K562 (cell line): ENCODE measurements around the gene HSD17B1. TPM values are rescaled to one million over a fixed set of nuclear protein-coding genes. Genes with fewer than 3 reads are reported as not detected.
A peak's percentile ranks its signal among the peaks of the same experiment; 100 is the strongest.

Source experiments
- ATAC-seq: fragments of 200-7000 bp; cut with Tn5 transposase; 3 replicates; pipeline ENCODE4 v1.9.1; 2020; ENCODE audit warnings: moderate library complexity
- BruUV-seq: library from RNA; stranded (reverse); fragments of 400-500 nt; replicated peaks from 2 replicates; lab custom pipeline; 2021; lab: Mats Ljungman, UMichigan
- CTCF ChIA-PET: fragments of 300-600 bp; formaldehyde crosslinking; extraction: SDS; loops from one replicate; lab custom pipeline; 2021; ENCODE audit warnings: low intra/inter-chr PET ratio; lab: Yijun Ruan, JAX
- POLR2A ChIA-PET: fragments of 300-600, 350-650 bp; sonication (Branson Sonifier 250); formaldehyde crosslinking; extraction: SDS; loops from one replicate; lab custom pipeline; 2021; ENCODE audit warnings: antibody characterized with exemption, inconsistent platforms; lab: Yijun Ruan, JAX
- DNase-seq, 4 experiments: peaks; one replicate each; pipeline versions ENCODE4 v3.0.0 to v3.0.0-alpha.2; 2011 to 2018; ENCODE audit warnings: low spot score in 3 of 4, mixed read lengths in 3 of 4; ENCODE audit errors: extremely low read depth in 1 of 4
- FAIRE-seq: peaks from 2 replicates; lab custom pipeline; 2011; peaks lifted over from hg19 to GRCh38; lab: Jason Lieb, UNC
- H2AFZ ChIP-seq: 2 replicates; pipeline ENCODE4 v1.6.0; 2011; ENCODE audit warnings: low read depth, low read length, control low read depth, inconsistent platforms
- H3K27ac ChIP-seq: fragments of 200-600 bp; 3 replicates; pipeline ENCODE4 v1.8.0; 2011; ENCODE audit warnings: low read depth, mild to moderate bottlenecking, control low read depth, inconsistent platforms, low read length, moderate library complexity, mixed read lengths; ENCODE audit errors: extremely low read depth
- H3K27me3 ChIP-seq, 2 experiments: fragments of 300-600 bp in 1 of 2; 2 replicates in 1 of 2; 3 replicates in 1 of 2; pipeline versions ENCODE4 v1.6.0 to v1.8.0; 2011; ENCODE audit warnings: inconsistent platforms in 2 of 2, low read length in 2 of 2, mild to moderate bottlenecking in 1 of 2, mixed read lengths in 1 of 2, moderate library complexity in 1 of 2; ENCODE audit not compliant: control insufficient read depth in 2 of 2, insufficient read depth in 2 of 2
- H3K36me3 ChIP-seq: fragments of 300-600 bp; 3 replicates; pipeline ENCODE4 v1.8.0; 2011; ENCODE audit warnings: mild to moderate bottlenecking, low read length, inconsistent platforms; ENCODE audit not compliant: control insufficient read depth, insufficient read depth
- H3K4me1 ChIP-seq, 2 experiments: fragments of 200-600 bp in 1 of 2; replicated peaks in 1 of 2; 2 replicates in 1 of 2; 3 replicates in 1 of 2; pipeline versions ENCODE4 v1.5.1 to v1.8.0; 2011; ENCODE audit warnings: inconsistent platforms in 2 of 2, low read length in 2 of 2, mild to moderate bottlenecking in 1 of 2, mixed read lengths in 1 of 2, moderate library complexity in 1 of 2; ENCODE audit not compliant: control insufficient read depth in 2 of 2, insufficient read depth in 2 of 2
- H3K4me2 ChIP-seq: 2 replicates; pipeline ENCODE4 v1.6.1; 2011; ENCODE audit warnings: low read length, control low read depth, inconsistent platforms, mixed read lengths; ENCODE audit not compliant: insufficient read depth
- H3K4me3 ChIP-seq: fragments of 200-600 bp; sonication (generic), shearing (Covaris generic); 2 replicates; pipeline ENCODE4 v1.5.1; 2016; ENCODE audit warnings: control low read depth, inconsistent platforms
- H3K79me2 ChIP-seq: fragments of 200-600 bp; 3 replicates; pipeline ENCODE4 v1.8.0; 2011; ENCODE audit warnings: low read length, inconsistent platforms; ENCODE audit not compliant: control insufficient read depth, insufficient read depth
- H3K9ac ChIP-seq, 2 experiments: 2 replicates each; pipeline versions ENCODE4 v1.6.0 to v1.6.1; 2011; ENCODE audit warnings: low read depth in 2 of 2, low read length in 2 of 2, control low read depth in 1 of 2, inconsistent platforms in 1 of 2, mild to moderate bottlenecking in 1 of 2, mixed read lengths in 1 of 2; ENCODE audit not compliant: insufficient read depth in 1 of 2
- H3K9me1 ChIP-seq: one replicate; pipeline ENCODE4 v1.6.0; 2011; ENCODE audit warnings: inconsistent platforms, mild to moderate bottlenecking, low read length, moderate library complexity; ENCODE audit not compliant: control insufficient read depth, insufficient read depth
- H3K9me3 ChIP-seq: replicated peaks from 2 replicates; pipeline ENCODE4 v1.5.1; 2011; ENCODE audit warnings: low read depth, low read length, inconsistent platforms; ENCODE audit not compliant: control insufficient read depth, insufficient read depth
- H4K20me1 ChIP-seq: replicated peaks from 2 replicates; pipeline ENCODE4 v1.6.1; 2011; ENCODE audit warnings: low read length, inconsistent platforms, mixed read lengths; ENCODE audit not compliant: control insufficient read depth, insufficient read depth
- ARNT ChIP-seq, 2 experiments: fragments of 450-650 bp; IDR thresholded peaks; 2 replicates each; pipeline ENCODE4 v1.6.1; 2016; ENCODE audit warnings: mild to moderate bottlenecking in 1 of 2
- BCL6 ChIP-seq: fragments of 250-450 bp; sonication (Bioruptor Pico); IDR thresholded peaks from 2 replicates; pipeline ENCODE4 v1.4.0; 2020
- DACH1 ChIP-seq: fragments of 450-650 bp; IDR thresholded peaks from 2 replicates; pipeline ENCODE4 v1.6.1; 2018; ENCODE audit not compliant: partially characterized antibody
- HNRNPL ChIP-seq: fragments of 200-400 bp; formaldehyde crosslinking; IDR thresholded peaks from 2 replicates; pipeline ENCODE4 v1.6.1; 2017; ENCODE audit warnings: low read depth, mild to moderate bottlenecking, low read length
- HNRNPLL ChIP-seq: fragments of 200-400 bp; formaldehyde crosslinking; IDR thresholded peaks from 2 replicates; pipeline ENCODE4 v1.6.1; 2017; ENCODE audit warnings: low read length, low read depth, mild to moderate bottlenecking; ENCODE audit not compliant: poor library complexity, severe bottlenecking
- MXI1 ChIP-seq: IDR thresholded peaks from 2 replicates; pipeline ENCODE4 v1.6.1; 2011; ENCODE audit warnings: low read depth, mild to moderate bottlenecking, improper control_type of control experiment, low read length
- PURB ChIP-seq: sonication (generic); formaldehyde crosslinking; IDR thresholded peaks from 2 replicates; pipeline ENCODE4 v1.9.0; 2021; ENCODE audit warnings: low read depth, mild to moderate bottlenecking, missing genetic modification reagents
- TGIF2 ChIP-seq: sonication (generic); formaldehyde crosslinking; IDR thresholded peaks from 2 replicates; pipeline ENCODE4 v1.8.1; 2022; ENCODE audit warnings: mild to moderate bottlenecking, missing genetic modification reagents, moderate library complexity
- TRIM25 ChIP-seq: fragments of 450-650 bp; IDR thresholded peaks from 2 replicates; pipeline ENCODE4 v1.7.0; 2016; ENCODE audit warnings: borderline replicate concordance
- TRIM28 ChIP-seq: fragments of 450-650 bp; IDR thresholded peaks from 2 replicates; pipeline ENCODE4 v1.6.1; 2017
- ZNF174 ChIP-seq: fragments of 250-450 bp; sonication (Bioruptor Pico); IDR thresholded peaks from 2 replicates; pipeline ENCODE4 v1.4.0; 2020; ENCODE audit warnings: mild to moderate bottlenecking
- ZNF586 ChIP-seq: fragments of 450-650 bp; formaldehyde crosslinking; conservative IDR thresholded peaks from 2 replicates; pipeline ENCODE4 v1.4.0; 2020; ENCODE audit warnings: mild to moderate bottlenecking, moderate library complexity
- ZNF77 ChIP-seq: fragments of 250-450 bp; sonication (Bioruptor Pico); IDR thresholded peaks from 2 replicates; pipeline ENCODE4 v1.5.0; 2020
- WGBS: fragments of 100-300 bp; shearing (Covaris generic); methylation state at CpG from one replicate; pipeline ENCODE4 v1.1.6; 2016; ENCODE audit warnings: low coverage, mixed read lengths; ENCODE audit not compliant: insufficient coverage; ENCODE audit errors: missing lambda C conversion rate; 5-methylcytosine and 5-hydroxymethylcytosine counted together
- in situ Hi-C: fragments of 300-500 bp; cut with MboI; formaldehyde crosslinking; loops from 4 replicates; pipeline ENCODE4 v1.15.0; 2018; ENCODE audit warnings: inconsistent platforms, mixed read lengths
- intact Hi-C: fragments of 100-400 bp; cut with micrococcal nuclease; formaldehyde crosslinking; loops from 2 replicates; pipeline ENCODE4 v1.14.2; 2022
- polyA plus RNA-seq, 8 experiments: library from polyadenylated mRNA; depleted of rRNA in 4 of 8; stranded (reverse) in 5 of 8; unstranded in 3 of 8; fragments of >200 nt; fragmentation: Nextera tagmentation in 2 of 8; fragmentation: Illumina TruSeq in 1 of 8; extraction: Ambion mirVana in 2 of 8; extraction: Trizol in 1 of 8; gene quantifications; 2 replicates each; pipeline versions ENCODE4 v1.2.1 to v1.2.3, GENCODE V29; 2011 to 2014; ENCODE audit warnings: inconsistent platforms in 1 of 8, missing spikeins in 1 of 8
- total RNA-seq, 7 experiments: library from RNA; depleted of rRNA in 6 of 7; stranded (reverse); fragments of >200 nt in 6 of 7; fragmentation: Illumina TruSeq in 2 of 7; extraction: Trizol in 2 of 7; gene quantifications; 2 replicates each; pipeline versions ENCODE4 v1.2.1 to v1.2.3, GENCODE V29; 2011 to 2021; ENCODE audit warnings: low replicate concordance in 1 of 7
- TF ChIP-seq, protein P1 (sequence below): sonication (generic); formaldehyde crosslinking; IDR thresholded peaks from 2 replicates; pipeline ENCODE4 v1.8.1; 2022; ENCODE audit warnings: missing genetic modification reagents

The HSD17B1 gene
- total and polyA plus RNA-seq, 9 of the 15 experiments (the other 6 are each of a cell fraction or from before 2014, with no cell fraction given) = 0.55 to 21.1 (median 3.6) TPM

- peak overlapping the region in 1 of 2 experiments; percentile 29; a peak in 1 of 4 replicates for H3K9ac ChIP-seq
- no peak overlapping the region for H2AFZ ChIP-seq
- intact Hi-C loops (loop anchor here (5.0 kb wide), 4 partner anchors 43 to 193 kb away; no protein-coding TSS in a partner anchor), in situ Hi-C loops (no loop called here)
- peak in 1 of 4 experiments; percentile 12 for DNase-seq
- peak overlapping the region; percentile 17; the same call in 1 of the 3 replicates for H3K27ac ChIP-seq
- no peak for ATAC-seq
- peaks cover 42 to 44% of the 10 kb centered on the region in 2 experiments for H3K4me1 ChIP-seq
- H3K79me2 ChIP-seq = peaks cover 11% of the 10 kb centered on the region; the same call in 1 of the 3 replicates
- H3K4me3 ChIP-seq = no peak overlapping the region
- no peak overlapping the region for H3K4me2 ChIP-seq
- ChIA-PET CTCF (no interaction called here), POLR2A (interaction anchor here (0.6 to 1.1 kb wide), 8 partner anchors 8 to 802 kb away, joined by 3 to 6 read pairs (median 3); no protein-coding TSS in a partner anchor)
- no TSS peak for BruUV-seq
- TF ChIP-seq MXI1 = no peak
- TF ChIP-seq TGIF2 (CRISPR knock-in tag) = no peak
- TF ChIP-seq, protein P1, sequence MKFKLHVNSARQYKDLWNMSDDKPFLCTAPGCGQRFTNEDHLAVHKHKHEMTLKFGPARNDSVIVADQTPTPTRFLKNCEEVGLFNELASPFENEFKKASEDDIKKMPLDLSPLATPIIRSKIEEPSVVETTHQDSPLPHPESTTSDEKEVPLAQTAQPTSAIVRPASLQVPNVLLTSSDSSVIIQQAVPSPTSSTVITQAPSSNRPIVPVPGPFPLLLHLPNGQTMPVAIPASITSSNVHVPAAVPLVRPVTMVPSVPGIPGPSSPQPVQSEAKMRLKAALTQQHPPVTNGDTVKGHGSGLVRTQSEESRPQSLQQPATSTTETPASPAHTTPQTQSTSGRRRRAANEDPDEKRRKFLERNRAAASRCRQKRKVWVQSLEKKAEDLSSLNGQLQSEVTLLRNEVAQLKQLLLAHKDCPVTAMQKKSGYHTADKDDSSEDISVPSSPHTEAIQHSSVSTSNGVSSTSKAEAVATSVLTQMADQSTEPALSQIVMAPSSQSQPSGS (CRISPR knock-in tag) = no peak
- no peak for TF ChIP-seq ZNF174
- TF ChIP-seq BCL6 (CRISPR knock-in tag) = no peak
- TF ChIP-seq ZNF586 (CRISPR knock-in tag) = no peak
- TF ChIP-seq ARNT (IDR thresholded peaks at IDR 0.05) = no peak
- TF ChIP-seq TRIM25 = no peak
- TF ChIP-seq HNRNPLL = no peak
- TF ChIP-seq PURB (CRISPR knock-in tag) = no peak
- TF ChIP-seq TRIM28 = no peak
- no peak for TF ChIP-seq ZNF77 (CRISPR knock-in tag)
- no peak for TF ChIP-seq DACH1
- TF ChIP-seq HNRNPL = no peak
- 91% methylated on average over 8 of the region's 8 CpGs for WGBS
- H3K9me3 ChIP-seq = no peaks in the 10 kb centered on the region
- FAIRE-seq = no peak
- H3K9me1 ChIP-seq = peaks cover 7% of the 10 kb centered on the region
- H3K36me3 ChIP-seq = peaks cover 85% of the 10 kb centered on the region
- H3K27me3 ChIP-seq = no peaks in the 10 kb centered on the region
- no peaks in the 10 kb centered on the region for H4K20me1 ChIP-seq
Measured at GRCh38 chr17:42514867-42515266, 37.9 kb upstream of the HSD17B1 start.
